Trophoblast cell (in vitro differentiated cells and primary cell): ENCODE results near the gene AKR1A1.

Experiments
- DNase-seq, 2 donors: peaks; one replicate each; pipeline ENCODE4 v3.0.0-alpha.2; 2016
- H2AFZ ChIP-seq: 2 replicates; pipeline ENCODE4 v1.6.1; 2013; ENCODE audit warnings: low read length, moderate library complexity, mild to moderate bottlenecking; ENCODE audit not compliant: insufficient read depth, poor library complexity
- H2AK5ac ChIP-seq: 2 replicates; pipeline ENCODE4 v1.6.1; 2013; ENCODE audit warnings: mild to moderate bottlenecking, low read length
- H2BK120ac ChIP-seq: 2 replicates; pipeline ENCODE4 v1.6.1; 2013; ENCODE audit warnings: low read length, mild to moderate bottlenecking, moderate library complexity; ENCODE audit not compliant: insufficient read depth, poor library complexity
- H2BK12ac ChIP-seq: 2 replicates; pipeline ENCODE4 v1.6.1; 2013; ENCODE audit warnings: mild to moderate bottlenecking, low read length, moderate library complexity
- H2BK5ac ChIP-seq: 2 replicates; pipeline ENCODE4 v1.6.1; 2013; ENCODE audit warnings: low read length, low read depth, moderate library complexity, mild to moderate bottlenecking; ENCODE audit not compliant: poor library complexity
- H3K14ac ChIP-seq: 2 replicates; pipeline ENCODE4 v1.6.1; 2013; ENCODE audit warnings: mild to moderate bottlenecking, low read length
- H3K18ac ChIP-seq: 2 replicates; pipeline ENCODE4 v1.6.1; 2013; ENCODE audit warnings: mild to moderate bottlenecking, low read length
- H3K23ac ChIP-seq: 2 replicates; pipeline ENCODE4 v1.6.1; 2013; ENCODE audit warnings: low read length
- H3K27ac ChIP-seq: 2 replicates; pipeline ENCODE4 v1.5.1; 2013; ENCODE audit warnings: low read depth, mild to moderate bottlenecking, inconsistent platforms, low read length, moderate library complexity
- H3K27me3 ChIP-seq: 2 replicates; pipeline ENCODE4 v1.6.1; 2013; ENCODE audit warnings: inconsistent platforms, mild to moderate bottlenecking, low read length, moderate library complexity; ENCODE audit not compliant: insufficient read depth
- H3K36me3 ChIP-seq, 2 experiments: 1 replicate in 1 of 2; 2 replicates in 1 of 2; pipeline ENCODE4 v1.6.1; 2013; ENCODE audit warnings: low read length in 2 of 2, mild to moderate bottlenecking in 2 of 2, moderate library complexity in 1 of 2; ENCODE audit not compliant: insufficient read depth in 2 of 2, control insufficient read depth in 1 of 2
- H3K4ac ChIP-seq: 2 replicates; pipeline ENCODE4 v1.6.1; 2013; ENCODE audit warnings: low read depth, mild to moderate bottlenecking, low read length, moderate library complexity
- H3K4me1 ChIP-seq, 2 experiments: 1 replicate in 1 of 2; 2 replicates in 1 of 2; pipeline ENCODE4 v1.6.1; 2013; ENCODE audit warnings: low read length in 2 of 2, mild to moderate bottlenecking in 2 of 2, moderate library complexity in 1 of 2; ENCODE audit not compliant: insufficient read depth in 2 of 2, control insufficient read depth in 1 of 2
- H3K4me2 ChIP-seq: 2 replicates; pipeline ENCODE4 v1.6.1; 2013; ENCODE audit warnings: inconsistent platforms, mild to moderate bottlenecking, low read length, moderate library complexity
- H3K4me3 ChIP-seq: 2 replicates; pipeline ENCODE4 v1.5.1; 2013; ENCODE audit warnings: mild to moderate bottlenecking, low read depth, low read length, inconsistent platforms
- H3K79me1 ChIP-seq: one replicate; pipeline ENCODE4 v1.6.1; 2013; ENCODE audit warnings: low read length
- H3K79me2 ChIP-seq: 2 replicates; pipeline ENCODE4 v1.6.1; 2013; ENCODE audit warnings: low read length, mild to moderate bottlenecking; ENCODE audit not compliant: control insufficient read depth, insufficient read depth, poor library complexity
- H3K9ac ChIP-seq: 2 replicates; pipeline ENCODE4 v1.6.1; 2013; ENCODE audit warnings: mild to moderate bottlenecking, low read length
- H3K9me3 ChIP-seq: 2 replicates; pipeline ENCODE4 v1.6.1; 2013; ENCODE audit warnings: low read depth, mild to moderate bottlenecking, control low read depth, inconsistent platforms, low read length; ENCODE audit not compliant: insufficient read depth
- H4K12ac ChIP-seq: 2 replicates; pipeline ENCODE4 v1.6.1; 2013; ENCODE audit warnings: low read depth, mild to moderate bottlenecking, low read length, moderate library complexity
- H4K8ac ChIP-seq: 2 replicates; pipeline ENCODE4 v1.6.1; 2013; ENCODE audit warnings: low read depth, mild to moderate bottlenecking, low read length, moderate library complexity
- H4K91ac ChIP-seq: one replicate; pipeline ENCODE4 v1.6.1; 2013; ENCODE audit warnings: low read depth, mild to moderate bottlenecking, low read length, moderate library complexity
- WGBS: extraction: QIAGEN DNeasy Blood & Tissue Kit; methylation state at CpG from one replicate; pipeline ENCODE4 v1.1.7; 2013; ENCODE audit warnings: missing lambda C conversion rate; ENCODE audit not compliant: insufficient read length, insufficient coverage; ENCODE audit errors: extremely low coverage; 5-methylcytosine and 5-hydroxymethylcytosine counted together

AKR1A1 gene

DNA sequence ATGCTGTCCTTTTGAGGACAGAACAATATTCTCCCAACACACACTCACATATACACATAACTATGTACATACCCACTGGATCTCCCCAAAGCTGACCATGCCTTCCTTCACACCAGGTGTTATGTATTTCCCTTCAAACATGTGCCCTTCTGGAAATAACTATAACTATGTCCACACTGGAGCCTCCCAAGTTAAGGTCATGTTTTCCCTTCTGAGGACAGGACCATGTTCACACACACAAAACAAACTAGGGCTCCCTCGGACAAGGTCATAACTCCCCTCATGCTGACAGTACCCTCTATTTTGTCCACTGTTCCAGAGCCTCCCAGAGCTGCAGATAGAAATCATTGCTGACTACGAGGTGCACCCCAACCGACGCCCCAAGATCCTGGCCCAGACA, 42.7 kb upstream of the AKR1A1 start:
- H2AFZ ChIP-seq: no peak overlapping the region
- no CpG with 5 or more reads among the region's 4 CpGs for WGBS
- peaks cover 31 to 49% of the 10 kb centered on the region in 2 experiments for H3K36me3 ChIP-seq

GRCh38 chr1:45508295-45509151, 42.1 kb upstream of the AKR1A1 start:
- Histone ChIP-seq H3K4me1 (peaks cover 0 to 3% of the 10 kb centered on the region in 2 experiments), H4K91ac (no peak overlapping the region), H3K9me3 (no peaks in the 10 kb centered on the region), H3K4me3 (no peak overlapping the region), H2BK12ac (no peak overlapping the region), H2BK120ac (no peak overlapping the region), H2AFZ (no peak overlapping the region), H3K23ac (no peak overlapping the region), H3K36me3 (peaks cover 31 to 50% of the 10 kb centered on the region in 2 experiments), H2BK5ac (no peak overlapping the region), H3K4ac (no peak overlapping the region), H3K79me2 (no peaks in the 10 kb centered on the region), H3K18ac (no peak overlapping the region), H3K9ac (no peak overlapping the region), H3K27me3 (no peaks in the 10 kb centered on the region), H2AK5ac (no peak overlapping the region), H4K8ac (no peak overlapping the region), H4K12ac (no peak overlapping the region), H3K4me2 (no peak overlapping the region), H3K14ac (no peak overlapping the region), H3K27ac (no peak overlapping the region), H3K79me1 (no peaks in the 10 kb centered on the region)
- no peak for DNase-seq
- no CpG with 5 or more reads among the region's 15 CpGs for WGBS

More for the DNA sequence above, 42.7 kb upstream of the AKR1A1 start:
- H3K4me1 ChIP-seq: peaks cover 0 to 3% of the 10 kb centered on the region in 2 experiments
- no peak overlapping the region for H3K4me3 ChIP-seq
- H2BK5ac ChIP-seq: no peak overlapping the region
- no peak overlapping the region for H2BK12ac ChIP-seq
- H3K23ac ChIP-seq: no peak overlapping the region
- H3K27me3 ChIP-seq: no peaks in the 10 kb centered on the region
- DNase-seq: no peak
- H3K9me3 ChIP-seq: no peaks in the 10 kb centered on the region
- no peak overlapping the region for H4K91ac ChIP-seq
- no peak overlapping the region for H4K12ac ChIP-seq
- H3K27ac ChIP-seq: no peak overlapping the region
- no peak overlapping the region for H2AK5ac ChIP-seq
- H3K4ac ChIP-seq: no peak overlapping the region
- H2BK120ac ChIP-seq: no peak overlapping the region
- H3K79me2 ChIP-seq: no peaks in the 10 kb centered on the region
- H3K79me1 ChIP-seq: no peaks in the 10 kb centered on the region
- no peak overlapping the region for H3K14ac ChIP-seq
- H4K8ac ChIP-seq: no peak overlapping the region
- no peak overlapping the region for H3K9ac ChIP-seq
- H3K4me2 ChIP-seq: no peak overlapping the region
- no peak overlapping the region for H3K18ac ChIP-seq

GRCh38 chr1:45510036-45510971, 40.3 kb upstream of the AKR1A1 start:
- H3K4me1 ChIP-seq: peaks cover 0 to 3% of the 10 kb centered on the region in 2 experiments
- H3K4ac ChIP-seq: no peak overlapping the region
- no peaks in the 10 kb centered on the region for H3K27me3 ChIP-seq
- H3K4me3 ChIP-seq: no peak overlapping the region
- H2AFZ ChIP-seq: no peak overlapping the region
- no peak overlapping the region for H3K4me2 ChIP-seq
- no peak overlapping the region for H3K18ac ChIP-seq
- no peak overlapping the region for H2AK5ac ChIP-seq
- H3K79me2 ChIP-seq: no peaks in the 10 kb centered on the region
- H4K12ac ChIP-seq: no peak overlapping the region
- H2BK5ac ChIP-seq: no peak overlapping the region
- peaks cover 35 to 66% of the 10 kb centered on the region in 2 experiments for H3K36me3 ChIP-seq
- DNase-seq: no peak
- no peaks in the 10 kb centered on the region for H3K9me3 ChIP-seq
- H3K27ac ChIP-seq: no peak overlapping the region
- H2BK120ac ChIP-seq: no peak overlapping the region
- no peak overlapping the region for H3K23ac ChIP-seq
- no peak overlapping the region for H3K9ac ChIP-seq
- H3K14ac ChIP-seq: no peak overlapping the region
- no peak overlapping the region for H2BK12ac ChIP-seq
- H4K91ac ChIP-seq: no peak overlapping the region
- WGBS: no CpG with 5 or more reads among the region's 9 CpGs
- H4K8ac ChIP-seq: no peak overlapping the region
- H3K79me1 ChIP-seq: no peaks in the 10 kb centered on the region

DNA sequence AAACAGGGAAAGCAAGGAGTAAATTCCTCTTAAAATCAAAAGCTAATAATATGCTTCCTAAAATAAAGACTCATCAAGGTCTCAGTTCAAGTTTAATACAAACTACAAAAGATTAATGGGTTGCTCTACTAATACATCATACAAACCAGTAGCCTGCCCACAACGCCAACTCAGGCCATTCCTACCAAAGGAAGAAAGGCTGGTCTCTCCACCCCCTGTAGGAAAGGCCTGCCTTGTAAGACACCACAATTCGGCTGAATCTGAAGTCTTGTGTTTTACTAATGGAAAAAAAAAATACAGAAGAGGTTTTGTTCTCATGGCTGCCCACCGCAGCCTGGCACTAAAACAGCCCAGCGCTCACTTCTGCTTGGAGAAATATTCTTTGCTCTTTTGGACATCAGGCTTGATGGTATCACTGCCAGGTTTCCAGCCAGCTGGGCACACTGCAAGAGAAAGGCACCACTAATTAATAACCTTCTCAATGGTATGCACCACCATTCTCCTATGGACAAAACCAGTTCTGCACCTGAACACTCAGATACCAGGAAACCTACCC, 39.6 kb upstream of the AKR1A1 start:
- no peak overlapping the region for H2AFZ ChIP-seq
- DNase-seq: no peak
- H3K14ac ChIP-seq: no peak overlapping the region
- WGBS: no CpG with 5 or more reads among the region's 4 CpGs
- no peaks in the 10 kb centered on the region for H3K27me3 ChIP-seq
- H2BK5ac ChIP-seq: no peak overlapping the region
- H3K79me2 ChIP-seq: no peaks in the 10 kb centered on the region
- no peak overlapping the region for H3K4ac ChIP-seq
- no peak overlapping the region for H3K23ac ChIP-seq
- no peak overlapping the region for H3K9ac ChIP-seq
- H3K36me3 ChIP-seq: peaks cover 35 to 71% of the 10 kb centered on the region in 2 experiments
- no peaks in the 10 kb centered on the region for H3K9me3 ChIP-seq
- H4K8ac ChIP-seq: no peak overlapping the region
- no peak overlapping the region for H2AK5ac ChIP-seq
- no peak overlapping the region for H3K27ac ChIP-seq
- H3K18ac ChIP-seq: no peak overlapping the region
- H3K4me3 ChIP-seq: no peak overlapping the region
- no peak overlapping the region for H2BK120ac ChIP-seq
- H3K79me1 ChIP-seq: no peaks in the 10 kb centered on the region
- no peak overlapping the region for H4K12ac ChIP-seq
- no peak overlapping the region for H2BK12ac ChIP-seq
- H3K4me2 ChIP-seq: no peak overlapping the region
- H3K4me1 ChIP-seq: peaks cover 0 to 3% of the 10 kb centered on the region in 2 experiments
- H4K91ac ChIP-seq: no peak overlapping the region
